CD4-positive, alpha-beta T cell treated with Interleukin-4 for 1 hour (primary cell): ENCODE measurements around the gene KIF7.
"Not testable (repeated sequence)": the region's sequence is repeated elsewhere in the genome, so short reads cannot be mapped to it uniquely, and the experiment has no call there.

Experiments used
- DNase-seq, 2 donors: peaks; one replicate each; pipeline ENCODE4 v3.0.0-alpha.2; 2020 to 2022

KIF7 gene

DNA sequence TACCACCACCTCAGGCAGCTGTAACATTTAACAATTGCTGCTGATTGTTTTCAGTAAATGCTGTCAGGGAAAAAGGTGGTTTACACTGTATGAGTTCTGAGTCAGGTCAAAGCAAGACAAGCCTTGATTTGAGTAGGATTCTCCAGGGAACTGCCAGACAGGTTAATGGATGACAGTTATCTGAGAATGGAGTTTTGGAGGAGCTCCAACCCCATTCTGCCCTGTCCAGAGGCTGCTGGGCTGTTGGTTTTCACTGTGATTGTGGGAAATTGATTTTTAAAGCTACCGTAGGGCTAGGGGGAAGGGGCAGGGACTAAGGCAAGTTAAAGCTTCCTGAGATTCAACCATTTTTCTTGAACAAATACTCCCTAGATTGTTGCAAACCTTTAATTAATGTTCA lies 40.1 kb downstream of the KIF7 start:
- DNase-seq, result no peak

DNA sequence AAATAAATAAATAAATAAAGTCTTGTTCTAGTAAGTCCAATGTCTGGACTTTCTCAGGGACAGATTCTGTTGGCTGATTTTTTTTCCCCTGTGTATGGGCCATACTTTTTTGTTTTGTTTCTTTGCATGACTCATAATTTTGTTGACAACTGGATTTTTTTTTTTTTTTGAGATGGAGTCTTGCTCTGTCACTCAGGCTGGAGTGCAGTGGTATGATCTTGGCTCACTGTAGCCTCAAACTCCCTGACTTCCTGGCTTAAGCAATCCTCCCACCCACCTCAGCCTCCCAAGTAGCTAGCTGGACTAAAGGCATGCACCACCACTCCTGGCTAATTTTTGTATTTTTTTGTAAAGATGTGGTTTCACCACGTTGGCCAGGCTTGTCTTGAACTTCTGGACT lies 41.1 kb downstream of the KIF7 start:
- no peak for DNase-seq

- no peak for DNase-seq
These were observed 42.2 kb downstream of the KIF7 start for GRCh38 chr15:89613031-89613430.

DNA sequence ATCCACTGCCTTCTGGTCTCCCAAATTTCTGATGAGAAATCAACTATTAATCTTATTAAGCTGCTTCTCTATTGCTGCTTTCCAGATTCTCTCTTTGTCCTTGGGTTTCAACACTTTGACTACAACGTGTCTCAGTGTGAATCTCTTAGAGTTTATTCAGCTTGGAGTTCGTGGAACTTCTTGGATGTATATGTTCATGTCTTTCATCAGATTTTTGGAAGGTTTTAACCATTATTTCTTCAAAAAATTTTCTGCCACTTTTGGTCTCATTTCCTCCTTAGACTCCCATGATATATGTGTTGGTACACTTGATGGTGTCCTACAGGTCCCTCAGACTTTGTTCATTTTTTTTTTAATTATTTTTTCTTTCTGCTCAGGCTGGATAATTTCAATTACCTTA lies 44.0 kb downstream of the KIF7 start:
- no peak for DNase-seq

DNA sequence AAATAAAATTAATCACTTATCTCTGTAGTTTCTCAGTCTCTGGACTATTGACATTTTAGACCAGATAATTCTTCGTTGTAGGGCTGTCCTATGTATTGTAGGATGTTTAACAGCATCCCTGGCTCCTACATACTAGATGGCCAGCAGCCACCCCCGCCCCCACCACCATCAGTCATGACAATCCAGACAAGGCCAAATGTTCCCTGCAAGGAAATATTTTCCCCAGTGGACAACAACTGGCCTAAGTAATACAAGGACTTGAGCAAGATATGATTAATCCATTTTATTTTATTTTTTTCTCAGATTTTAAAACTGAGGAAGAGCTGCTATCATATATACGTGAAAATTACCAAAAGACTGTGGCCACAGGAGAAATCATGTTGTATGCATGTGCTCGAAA lies 56.2 kb downstream of the KIF7 start:
- DNase-seq, result no peak

GRCh38 chr15:89593018-89593417 lies 62.2 kb downstream of the KIF7 start:
- no peak for DNase-seq

GRCh38 chr15:89591834-89592233 lies 63.4 kb downstream of the KIF7 start:
- DNase-seq, result no peak

DNA sequence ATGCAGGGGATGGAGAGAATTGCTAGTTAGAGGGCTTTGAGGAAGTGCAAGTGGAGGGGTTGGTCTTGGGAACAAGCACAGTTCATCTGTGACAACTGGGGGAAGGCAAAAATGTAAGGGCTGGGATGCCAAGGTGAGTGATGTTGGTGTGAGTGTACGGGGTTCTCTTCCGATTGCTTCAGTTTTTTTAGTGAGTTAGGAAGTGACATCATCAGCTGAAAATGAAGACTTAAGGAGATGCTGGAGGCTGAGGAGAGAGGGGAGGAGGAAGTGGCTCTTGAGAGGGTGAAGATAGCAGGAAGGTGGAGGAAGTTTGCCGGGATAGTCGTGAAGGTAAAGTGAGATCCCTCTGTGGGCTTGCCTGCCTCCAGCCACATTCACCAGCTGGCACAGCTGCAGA lies 67.3 kb downstream of the KIF7 start:
- no peak for DNase-seq

GRCh38 chr15:89586651-89587050 lies 68.6 kb downstream of the KIF7 start:
- no peak for DNase-seq

DNA sequence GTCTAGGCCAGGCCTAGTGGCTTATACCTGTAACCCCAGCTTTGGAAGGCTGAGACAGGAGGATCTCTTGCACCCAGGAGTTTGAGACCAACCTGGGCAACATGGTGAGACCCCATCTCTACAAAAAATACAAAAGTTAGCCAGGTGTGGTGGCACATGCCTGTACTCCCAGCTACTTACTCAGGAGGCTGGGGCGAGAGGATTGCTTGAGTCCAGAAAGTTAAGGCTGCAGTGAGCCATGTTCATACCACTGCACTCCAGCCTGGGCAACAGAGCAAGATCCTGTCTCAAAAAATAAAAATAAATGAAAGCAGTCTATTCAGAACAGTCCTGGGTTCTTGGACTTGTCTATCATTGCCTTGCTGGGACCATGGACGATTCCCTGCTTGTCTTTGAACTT lies 74.5 kb downstream of the KIF7 start:
- DNase-seq, result not testable (repeated sequence)

- DNase-seq, result no peak
These were observed 77.1 kb downstream of the KIF7 start for GRCh38 chr15:89578146-89578545.
